Common myeloid progenitor, CD34-positive (primary cell): ENCODE data around the gene PPFIA4. TPM values are rescaled to one million over a fixed set of nuclear protein-coding genes. Genes with fewer than 3 reads are reported as not detected.
A peak's percentile ranks its signal among the peaks of the same experiment; 100 is the strongest.
"Not testable (repeated sequence)": the region's sequence is repeated elsewhere in the genome, so short reads cannot be mapped to it uniquely, and the experiment has no call there.

Experiments
- CTCF ChIA-PET: fragments of 350-600 bp; sonication (Branson Sonifier 250); formaldehyde crosslinking; loops from one replicate; lab custom pipeline; 2021; ENCODE audit warnings: antibody characterized with exemption; lab: Charles Lee
- POLR2A ChIA-PET: fragments of 350-600 bp; sonication (Branson Sonifier 250); formaldehyde crosslinking; loops from one replicate; lab custom pipeline; 2021; ENCODE audit warnings: antibody characterized with exemption; lab: Charles Lee
- DNase-seq, 3 donors: peaks; one replicate each; pipeline versions ENCODE4 v3.0.0 to v3.0.0-alpha.2; 2013
- H3K27ac ChIP-seq, 2 experiments: 1 replicate in 1 of 2; 2 replicates in 1 of 2; pipeline ENCODE4 v1.7.0; 2013; ENCODE audit warnings: inconsistent platforms in 2 of 2, low read length in 2 of 2, mild to moderate bottlenecking in 2 of 2, low read depth in 1 of 2, moderate library complexity in 1 of 2; ENCODE audit not compliant: severe bottlenecking in 2 of 2, insufficient read depth in 1 of 2, poor library complexity in 1 of 2
- H3K27me3 ChIP-seq, 5 experiments: replicated peaks in 2 of 5; 1 replicate in 3 of 5; 2 replicates in 2 of 5; pipeline versions ENCODE4 v1.6.1 to v1.7.0; 2013; ENCODE audit warnings: low read length in 4 of 5, mild to moderate bottlenecking in 2 of 5, moderate library complexity in 2 of 5, inconsistent platforms in 1 of 5; ENCODE audit not compliant: insufficient read depth in 5 of 5, control insufficient read depth in 4 of 5
- H3K36me3 ChIP-seq, 4 experiments: 1 replicate in 2 of 4; 2 replicates in 2 of 4; pipeline versions ENCODE4 v1.6.1 to v1.7.0; 2013; ENCODE audit warnings: low read length in 3 of 4, control low read depth in 1 of 4, mild to moderate bottlenecking in 1 of 4; ENCODE audit not compliant: control insufficient read depth in 4 of 4, insufficient read depth in 4 of 4
- H3K4me1 ChIP-seq, 4 experiments: 1 replicate in 3 of 4; 2 replicates in 1 of 4; pipeline versions ENCODE4 v1.6.1 to v1.7.1; 2013; ENCODE audit warnings: low read length in 3 of 4, mild to moderate bottlenecking in 3 of 4, control low read depth in 1 of 4, inconsistent platforms in 1 of 4, moderate library complexity in 1 of 4; ENCODE audit not compliant: control insufficient read depth in 4 of 4, insufficient read depth in 4 of 4; ENCODE audit errors: control extremely low read depth in 1 of 4
- H3K4me3 ChIP-seq, 7 experiments: 1 replicate in 4 of 7; 2 replicates in 3 of 7; pipeline versions ENCODE4 v1.5.1 to v1.7.0; 2013; ENCODE audit warnings: mild to moderate bottlenecking in 7 of 7, low read length in 6 of 7, moderate library complexity in 6 of 7, inconsistent platforms in 2 of 7, low read depth in 2 of 7, control low read depth in 1 of 7; ENCODE audit not compliant: insufficient read depth in 4 of 7, control insufficient read depth in 1 of 7; ENCODE audit errors: extremely low read depth in 1 of 7
- H3K9me3 ChIP-seq, 5 experiments: 1 replicate in 4 of 5; 2 replicates in 1 of 5; pipeline versions ENCODE4 v1.6.1 to v1.7.1; 2013; ENCODE audit warnings: low read length in 4 of 5, mild to moderate bottlenecking in 2 of 5, inconsistent platforms in 1 of 5, low read depth in 1 of 5, moderate library complexity in 1 of 5; ENCODE audit not compliant: control insufficient read depth in 4 of 5, insufficient read depth in 2 of 5; ENCODE audit errors: control extremely low read depth in 1 of 5
- WGBS: methylation state at CpG from one replicate; pipeline ENCODE4 v1.1.5; 2013; ENCODE audit not compliant: insufficient coverage; 5-methylcytosine and 5-hydroxymethylcytosine counted together
- polyA plus RNA-seq: library from polyadenylated mRNA; unstranded; fragments of 120-200 nt; gene quantifications from one replicate; pipeline ENCODE4 v1.2.1, GENCODE V29; 2013

The PPFIA4 gene
- polyA plus RNA-seq = 0.05 TPM

GRCh38 chr1:203026031-203026665 is at the start of gene PPFIA4:
Gene PPFIA4, plus strand, starts transcription at chr1:203026491. Its CDS starts 12,518 bp downstream, at chr1:203039009.
- CTCF ChIA-PET = interaction anchor here (1.3 to 6.9 kb wide), 3 partner anchors 15 to 242 kb away, joined by 4 to 65 read pairs (median 30); no protein-coding TSS in a partner anchor
- POLR2A ChIA-PET = no interaction called here
- H3K4me3 ChIP-seq = peak within 1 kb of the TSS in 6 of 7 experiments; percentile 58 to 83 (median 66)
- 29% methylated on average over 25 of the region's 52 CpGs for WGBS
- no peaks in the 10 kb centered on the region for H3K9me3 ChIP-seq
- H3K27ac ChIP-seq = no peak within 1 kb of the TSS
- peaks cover 8 to 31% (median 20%) of the 10 kb centered on the region in 4 experiments for H3K36me3 ChIP-seq
- peaks cover 3 to 24% (median 21%) of the 10 kb centered on the region in 5 experiments for H3K27me3 ChIP-seq
- H3K4me1 ChIP-seq = peaks cover 0 to 14% (median 8%) of the 10 kb centered on the region in 4 experiments
- DNase-seq = peak; percentile 82 to 91 (median 89)

DNA sequence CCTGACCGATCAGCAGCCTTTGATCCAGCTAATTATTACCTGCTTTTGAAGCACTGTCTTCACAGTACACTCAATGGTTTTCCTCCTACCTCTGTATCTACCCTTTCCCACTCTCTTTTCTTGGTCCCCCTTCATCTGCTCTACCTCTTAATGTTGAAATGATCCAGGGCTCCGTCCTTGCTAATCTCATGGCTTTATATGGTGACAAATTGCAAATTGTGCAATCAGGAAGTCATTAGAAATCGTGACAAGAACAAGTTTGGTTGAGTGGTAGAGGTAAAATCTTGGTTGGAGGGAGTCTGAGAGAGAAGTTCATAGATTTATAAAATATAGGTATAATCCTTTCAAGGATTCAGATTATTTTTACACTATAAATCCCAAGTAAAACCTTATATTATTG is 49.7 kb upstream of the PPFIA4 start:
- H3K27ac ChIP-seq = no peak overlapping the region
- H3K4me3 ChIP-seq = no peak overlapping the region
- POLR2A ChIA-PET = no interaction called here
- CTCF ChIA-PET = interaction anchor here (2.7 kb wide), 1 partner anchor 8 kb away, joined by 9 read pairs; no protein-coding TSS in a partner anchor
- 73% methylated on average over 1 of the region's 3 CpGs for WGBS
- DNase-seq = peak in 2 of 3 donors; percentile 35 to 46
- no peaks in the 10 kb centered on the region for H3K27me3 ChIP-seq
- no peaks in the 10 kb centered on the region for H3K36me3 ChIP-seq
- H3K9me3 ChIP-seq = no peaks in the 10 kb centered on the region
- H3K4me1 ChIP-seq = peaks cover 0 to 5% (median 1%) of the 10 kb centered on the region in 4 experiments

DNA sequence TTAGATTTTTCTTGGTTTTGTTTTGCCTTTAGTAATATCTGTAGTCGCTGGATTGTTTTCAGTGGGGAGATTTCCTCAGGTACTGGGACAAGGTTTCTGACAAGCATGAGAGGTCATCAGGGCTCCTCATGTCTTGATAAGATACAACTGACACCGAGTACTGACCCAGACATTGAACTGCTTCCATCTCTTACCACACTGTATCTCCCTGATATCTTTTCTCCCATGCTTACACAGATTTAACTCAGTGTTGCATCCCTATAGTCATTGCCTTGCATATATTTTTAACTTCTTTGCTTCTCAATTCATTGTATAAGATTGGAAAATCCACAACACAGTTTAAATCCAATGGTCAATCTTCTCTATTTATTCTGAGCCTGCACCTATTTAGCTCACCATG is 46.8 kb upstream of the PPFIA4 start:
- H3K27me3 ChIP-seq = no peaks in the 10 kb centered on the region
- ChIA-PET POLR2A (no interaction called here), CTCF (interaction anchor here (1.1 to 2.7 kb wide), 3 partner anchors 11 to 27 kb away, joined by 3 to 9 read pairs (median 4); partner anchors contain the start of gene TMEM183A)
- no peaks in the 10 kb centered on the region for H3K9me3 ChIP-seq
- H3K4me1 ChIP-seq = peaks cover 0 to 5% (median 1%) of the 10 kb centered on the region in 4 experiments
- H3K36me3 ChIP-seq = no peaks in the 10 kb centered on the region
- WGBS = 92% methylated on average over 2 of the region's 2 CpGs
- H3K27ac ChIP-seq = no peak overlapping the region
- no peak overlapping the region for H3K4me3 ChIP-seq
- DNase-seq = no peak

DNA sequence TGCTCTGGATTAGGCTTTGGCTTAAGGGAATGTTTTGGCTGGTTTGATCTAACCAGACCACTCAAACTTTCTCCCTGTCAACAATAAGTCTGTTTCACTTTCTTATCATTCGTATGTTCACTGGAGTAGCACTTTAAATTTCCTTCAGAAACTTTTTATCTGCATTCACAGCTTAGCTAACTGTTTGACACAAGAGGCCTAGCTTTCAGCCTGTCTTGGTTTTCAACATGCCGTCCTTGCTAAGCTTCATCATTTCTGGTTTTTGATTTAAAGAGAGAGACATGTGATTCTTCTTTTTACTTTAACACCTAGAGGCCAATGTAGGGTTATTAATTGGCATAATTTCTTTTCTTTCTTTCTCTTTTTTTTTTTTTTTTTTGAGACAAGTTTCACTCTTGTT is 44.4 kb upstream of the PPFIA4 start:
- no peaks in the 10 kb centered on the region for H3K9me3 ChIP-seq
- 0% methylated on average over 1 of the region's 2 CpGs for WGBS
- CTCF ChIA-PET = interaction anchor here (0.6 to 1.6 kb wide), 3 partner anchors 13 to 41 kb away, joined by 3 to 9 read pairs (median 3); no protein-coding TSS in a partner anchor

DNA sequence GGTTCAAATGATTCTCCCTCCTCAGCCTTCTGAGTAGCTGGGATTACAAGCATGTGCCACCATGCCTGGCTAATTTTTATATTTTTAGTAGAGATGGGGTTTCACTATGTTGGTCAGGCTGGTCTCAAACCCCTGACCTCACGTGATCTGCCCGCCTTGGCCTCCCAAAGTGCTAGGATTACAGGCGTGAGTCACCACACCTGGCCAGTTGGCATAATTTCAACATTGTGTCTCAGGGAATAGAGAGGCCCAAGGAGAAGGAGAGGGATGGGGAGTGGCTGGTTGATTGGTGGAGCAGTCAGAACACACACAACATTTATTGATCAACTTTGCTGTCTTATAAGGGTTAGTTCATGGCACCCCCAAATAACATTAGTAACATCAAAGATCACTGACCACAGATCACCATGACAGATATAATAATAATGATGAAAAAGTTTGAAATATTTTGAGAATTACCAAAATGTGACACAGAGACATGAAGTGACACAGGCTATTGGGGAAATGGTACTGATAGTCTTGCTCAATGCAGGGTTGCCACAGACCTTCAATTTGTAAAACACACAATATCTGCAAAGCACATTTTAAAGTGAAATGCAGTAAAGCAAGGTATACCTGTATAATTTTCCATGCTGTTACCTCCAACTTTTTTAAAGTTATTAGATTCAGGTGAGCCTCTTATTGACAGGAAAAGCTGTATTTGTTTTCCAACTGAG is 43.4 kb upstream of the PPFIA4 start:
- CTCF ChIA-PET = interaction anchor here (0.8 to 1.6 kb wide), 2 partner anchors 12 to 17 kb away, joined by 5 to 9 read pairs; no protein-coding TSS in a partner anchor
- no peak for DNase-seq
- Histone ChIP-seq H3K9me3 (no peaks in the 10 kb centered on the region), H3K36me3 (no peaks in the 10 kb centered on the region), H3K4me3 (no peak overlapping the region), H3K27ac (no peak overlapping the region), H3K27me3 (no peaks in the 10 kb centered on the region), H3K4me1 (peaks cover 0 to 1% (median under 1%) of the 10 kb centered on the region in 4 experiments)
- WGBS = no CpG with 5 or more reads among the region's 3 CpGs
- POLR2A ChIA-PET = no interaction called here

More for the DNA sequence above, 44.4 kb upstream of the PPFIA4 start:
- H3K27ac ChIP-seq = peak overlapping the region in 1 of 2 experiments; percentile 25
- POLR2A ChIA-PET = interaction anchor here (1.3 kb wide), 1 partner anchor 14 kb away, joined by 3 read pairs; no protein-coding TSS in a partner anchor
- DNase-seq = peak in 2 of 3 donors; percentile 47 to 71
- no peaks in the 10 kb centered on the region for H3K4me1 ChIP-seq
- no peak overlapping the region for H3K4me3 ChIP-seq
- no peaks in the 10 kb centered on the region for H3K27me3 ChIP-seq
- H3K36me3 ChIP-seq = no peaks in the 10 kb centered on the region

- H3K27me3 ChIP-seq, H3K9me3 ChIP-seq, DNase-seq, H3K27ac ChIP-seq, H3K36me3 ChIP-seq, POLR2A ChIA-PET, H3K4me3 ChIP-seq, CTCF ChIA-PET: not testable (repeated sequence)
- H3K4me1 ChIP-seq = peaks cover 0 to 16% (median 5%) of the 10 kb centered on the region in 4 experiments
- 71% methylated on average over 6 of the region's 9 CpGs for WGBS
Measured at GRCh38 chr1:202986120-202986519, 40.2 kb upstream of the PPFIA4 start.
